ENCODE data around the gene RIMKLB. TPM values are rescaled to one million over a fixed set of nuclear protein-coding genes. Genes with fewer than 3 reads are reported as not detected.

RIMKLB gene
- total and polyA plus RNA-seq, 9 donors = 32.3 to 118 (median 42.6) TPM

- WGBS, 3 donors = 6 to 33% (median 16%) methylated on average over 3 of the region's 3 CpGs
Measured at GRCh38 chr12:8675591-8676036, 22.2 kb upstream of the RIMKLB start.

GRCh38 chr12:8676651-8677050 lies 21.1 kb upstream of the RIMKLB start:
- Histone ChIP-seq H3K36me3 (no peaks in the 10 kb centered on the region), H3K4me1 (ENCODE audit: insufficient read depth) (no peaks in the 10 kb centered on the region), H3K27ac (no peak overlapping the region), H3K9me3 (no peaks in the 10 kb centered on the region), H3K4me3 (no peak overlapping the region), H3K27me3 (no peaks in the 10 kb centered on the region)
- no peak for TF ChIP-seq EP300 (IDR thresholded peaks at IDR 0.05)
- no peak for TF ChIP-seq POLR2A (IDR thresholded peaks at IDR 0.05)
- TF ChIP-seq CTCF (IDR thresholded peaks at IDR 0.05) = no peak
- intact Hi-C loops (cut with DNase I) = loop anchor here in 3 of 4 donors (5.0 to 10.0 kb wide), 3 partner anchors 148 to 368 kb away; partner anchors contain the start of gene A2ML1 (in 1 of the 3)
- 80 to 85% (median 83%) methylated on average over 4 of the region's 4 CpGs for WGBS, 3 donors
- no peak for DNase-seq

More at GRCh38 chr12:8675591-8676036, 22.2 kb upstream of the RIMKLB start:
- no peaks in the 10 kb centered on the region for H3K36me3 ChIP-seq
- no peak for DNase-seq
- no peak overlapping the region for H3K27ac ChIP-seq
- H3K4me3 ChIP-seq = no peak overlapping the region
- H3K9me3 ChIP-seq = no peaks in the 10 kb centered on the region
- H3K4me1 ChIP-seq (ENCODE audit: insufficient read depth) = no peaks in the 10 kb centered on the region
- no peaks in the 10 kb centered on the region for H3K27me3 ChIP-seq
- intact Hi-C loops (cut with DNase I) = loop anchor here in 3 of 4 donors (5.0 to 10.0 kb wide), 3 partner anchors 149 to 369 kb away; partner anchors contain the start of gene A2ML1 (in 1 of the 3)
- TF ChIP-seq EP300 (IDR thresholded peaks at IDR 0.05) (no peak), CTCF (IDR thresholded peaks at IDR 0.05) (no peak), POLR2A (IDR thresholded peaks at IDR 0.05) (no peak)

GRCh38 chr12:8677362-8677761 lies 20.4 kb upstream of the RIMKLB start:
- no peak for DNase-seq
- intact Hi-C loops (cut with DNase I) = loop anchor here in 3 of 4 donors (5.0 to 10.0 kb wide), 3 partner anchors 147 to 367 kb away; partner anchors contain the start of gene A2ML1 (in 1 of the 3)

GRCh38 chr12:8678661-8679111 lies 19.1 kb upstream of the RIMKLB start:
- TF ChIP-seq CTCF (IDR thresholded peaks at IDR 0.05) (no peak), POLR2A (IDR thresholded peaks at IDR 0.05) (no peak), EP300 (IDR thresholded peaks at IDR 0.05) (no peak)
- intact Hi-C loops (cut with DNase I) = loop anchor here in 3 of 4 donors (5.0 to 10.0 kb wide), 3 partner anchors 146 to 366 kb away; partner anchors contain the start of gene A2ML1 (in 1 of the 3)
- Histone ChIP-seq H3K4me1 (ENCODE audit: insufficient read depth) (no peaks in the 10 kb centered on the region), H3K36me3 (no peaks in the 10 kb centered on the region), H3K9me3 (no peaks in the 10 kb centered on the region), H3K27ac (no peak overlapping the region), H3K4me3 (no peak overlapping the region), H3K27me3 (no peaks in the 10 kb centered on the region)
- WGBS, 3 donors = 62 to 63% (median 63%) methylated on average over 3 of the region's 3 CpGs
- DNase-seq = no peak

More at GRCh38 chr12:8677362-8677761, 20.4 kb upstream of the RIMKLB start:
- TF ChIP-seq EP300 (IDR thresholded peaks at IDR 0.05) (no peak), POLR2A (IDR thresholded peaks at IDR 0.05) (no peak), CTCF (IDR thresholded peaks at IDR 0.05) (no peak)
- Histone ChIP-seq H3K9me3 (no peaks in the 10 kb centered on the region), H3K27me3 (no peaks in the 10 kb centered on the region), H3K27ac (no peak overlapping the region), H3K36me3 (no peaks in the 10 kb centered on the region), H3K4me3 (no peak overlapping the region), H3K4me1 (ENCODE audit: insufficient read depth) (no peaks in the 10 kb centered on the region)
- WGBS, 3 donors = 79 to 88% (median 88%) methylated on average over 3 of the region's 3 CpGs
